Omental fat pad (tissue), 4 donors: Measurements from ENCODE around the gene CHD2. TPM values are rescaled to one million over a fixed set of nuclear protein-coding genes. Genes with fewer than 3 reads are reported as not detected.
"Not testable (repeated sequence)": the region's sequence is repeated elsewhere in the genome, so short reads cannot be mapped to it uniquely, and the experiment has no call there.

Experiments
- ATAC-seq: fragments of 150-250 bp; one replicate; pipeline ENCODE4 v1.9.1; 2016; ENCODE audit warnings: mild to moderate bottlenecking, moderate library complexity; ENCODE audit not compliant: low FRiP score
- DNase-seq: peaks from one replicate; pipeline ENCODE4 v3.0.0-alpha.2; 2019; ENCODE audit warnings: low spot score
- CTCF ChIP-seq, 3 donors: fragments of 450-650 bp; IDR thresholded peaks; one replicate each; pipeline ENCODE4 v1.5.1; 2016 to 2017; ENCODE audit warnings: antibody characterized with exemption in 3 of 3, mild to moderate bottlenecking in 3 of 3, moderate library complexity in 2 of 3
- total RNA-seq, 4 donors: library from RNA; depleted of rRNA; stranded (reverse); fragments of >200 nt; gene quantifications; one replicate each; pipeline ENCODE4 v1.1.0, GENCODE V29; 2016

The CHD2 gene
- total RNA-seq, 4 donors from 2014 or later = 77.7 to 140 (median 134) TPM

DNA sequence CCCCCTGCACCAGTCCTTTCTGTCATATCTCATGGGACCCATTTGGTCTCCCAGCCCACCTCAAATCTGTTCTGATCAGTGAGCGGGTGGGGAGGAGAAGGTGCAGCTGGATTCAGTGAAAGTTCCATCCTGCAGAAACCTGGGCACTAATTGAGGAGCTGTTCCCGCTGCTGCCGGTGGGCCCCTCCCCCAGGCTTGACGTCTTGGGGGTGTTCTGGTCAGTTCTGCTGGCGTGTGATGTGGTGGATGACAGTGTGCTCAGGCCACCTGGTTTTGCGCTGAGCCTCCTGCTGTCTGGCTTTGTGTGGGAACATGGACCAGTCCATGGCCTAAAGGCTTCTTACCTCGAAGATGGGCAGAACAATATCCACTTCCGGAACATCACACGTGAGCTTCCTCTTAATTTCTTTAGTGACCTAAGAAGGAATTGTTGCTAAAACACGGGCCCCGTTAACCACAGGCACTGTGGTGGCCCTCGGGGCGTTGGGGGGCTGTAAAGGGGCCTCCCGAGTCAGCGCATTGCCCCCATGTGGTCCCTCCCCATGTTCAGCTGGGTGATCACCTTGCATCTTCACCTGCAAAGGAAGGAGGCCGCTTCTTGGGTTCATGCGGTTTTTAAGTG lies 129.2 kb downstream of the CHD2 start:
- ATAC-seq = no peak
- TF ChIP-seq CTCF (IDR thresholded peaks at IDR 0.05) = no peak
- DNase-seq = no peak

GRCh38 chr15:93029836-93030429 lies 129.8 kb downstream of the CHD2 start:
- ATAC-seq (peak; percentile 26), DNase-seq (no peak)
- no peak for TF ChIP-seq CTCF (IDR thresholded peaks at IDR 0.05)

GRCh38 chr15:93030430-93031102 lies 130.4 kb downstream of the CHD2 start:
- TF ChIP-seq CTCF (IDR thresholded peaks at IDR 0.05) = peak in 1 of 3 donors; percentile 2
- peak; percentile 58 for ATAC-seq
- DNase-seq = peak; percentile 53

- ATAC-seq (no peak), DNase-seq (no peak)
- no peak for TF ChIP-seq CTCF (IDR thresholded peaks at IDR 0.05)
Observed at GRCh38 chr15:93031103-93031464, 131.0 kb downstream of the CHD2 start.

DNA sequence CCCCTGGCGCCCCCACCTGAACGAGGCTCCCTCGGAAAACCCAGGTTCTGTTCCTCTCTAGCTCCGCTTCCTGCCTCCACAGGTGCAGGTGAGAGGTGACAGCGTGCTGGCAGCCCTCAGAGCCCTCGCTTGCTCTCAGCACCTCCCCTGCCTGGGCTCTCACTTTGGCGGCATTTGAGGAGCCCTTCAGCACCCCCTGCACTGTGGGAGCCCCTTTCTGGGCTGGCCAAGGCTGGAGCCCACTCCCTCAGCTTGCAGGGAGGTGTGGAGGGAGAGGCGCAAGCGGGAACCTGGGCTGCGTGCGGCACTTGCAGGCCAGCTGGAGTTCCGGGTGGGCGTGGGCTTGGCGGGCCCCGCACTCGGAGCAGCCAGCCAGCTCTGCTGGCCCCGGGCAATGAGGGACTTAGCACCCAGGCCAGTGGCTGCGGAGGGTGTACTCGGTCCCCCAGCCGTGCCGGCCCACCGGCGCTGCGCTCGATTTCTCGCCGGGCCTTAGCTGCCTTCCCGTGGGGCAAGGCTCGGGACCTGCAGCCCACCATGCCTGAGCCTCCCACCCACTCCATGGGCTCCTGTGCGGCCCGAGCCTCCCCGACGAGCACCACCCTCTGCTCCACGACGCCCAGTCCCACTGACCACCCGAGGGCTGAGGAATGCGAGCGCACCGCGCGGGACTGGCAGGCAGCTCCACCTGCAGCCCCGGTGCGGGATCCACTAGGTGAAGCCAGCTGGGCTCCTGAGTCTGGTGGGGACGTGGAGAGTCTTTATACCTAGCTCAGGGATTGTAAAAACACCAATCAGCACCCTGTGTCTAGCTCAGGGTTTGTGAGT lies 131.6 kb downstream of the CHD2 start:
- DNase-seq, ATAC-seq: not testable (repeated sequence)

- DNase-seq = not testable (repeated sequence)
Observed at GRCh38 chr15:93032515-93033206, 132.5 kb downstream of the CHD2 start.

DNA sequence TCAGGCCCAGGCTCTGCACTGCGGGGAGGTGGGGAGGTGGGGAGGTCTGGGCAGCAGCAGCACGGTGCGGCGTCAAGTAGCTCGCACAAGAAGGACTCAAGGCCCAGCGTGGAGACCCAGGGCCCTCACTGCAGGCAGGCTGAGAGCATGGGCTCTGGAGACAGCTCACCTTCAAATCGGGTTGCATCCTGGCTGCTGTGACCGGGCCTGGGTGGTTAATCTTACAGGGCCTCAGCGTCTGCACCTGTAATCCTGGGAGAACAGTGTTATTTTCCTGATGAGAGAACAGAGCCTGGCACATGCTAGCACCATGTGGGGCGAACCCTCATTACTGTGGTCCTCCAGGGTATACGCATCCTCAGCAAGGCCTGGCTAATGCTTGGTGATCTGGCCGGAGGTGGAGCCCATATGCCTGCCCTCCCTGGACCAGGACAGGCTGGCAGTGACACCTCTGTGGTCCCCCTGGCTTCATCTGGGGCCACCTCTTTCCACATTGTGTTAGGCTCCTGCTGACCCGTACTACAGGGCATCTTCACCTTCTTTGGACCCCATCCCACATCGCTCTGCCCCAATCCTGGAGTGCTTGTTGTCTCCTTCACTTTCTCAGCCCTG lies 133.4 kb downstream of the CHD2 start:
- no peak for ATAC-seq
- DNase-seq = no peak
- TF ChIP-seq CTCF (IDR thresholded peaks at IDR 0.05) = no peak

More at GRCh38 chr15:93032515-93033206, 132.5 kb downstream of the CHD2 start:
- ATAC-seq = not testable (repeated sequence)
